B cell (primary cell): Measurements from ENCODE around the gene GAMT. TPM values are rescaled to one million over a fixed set of nuclear protein-coding genes. Genes with fewer than 3 reads are reported as not detected.
A peak's percentile ranks its signal among the peaks of the same experiment; 100 is the strongest.

Experiments
- ATAC-seq: fragments of 200-7000 bp; cut with Tn5 transposase; one replicate; pipeline ENCODE4 v1.10.0; 2021; ENCODE audit warnings: low read depth, mild to moderate bottlenecking, moderate number of reproducible peaks, moderate library complexity
- CTCF ChIA-PET: fragments of 350-600 bp; sonication (Branson Sonifier 250); formaldehyde crosslinking; loops from one replicate; lab custom pipeline; 2021; ENCODE audit warnings: antibody characterized with exemption, inconsistent platforms; lab: Charles Lee
- POLR2A ChIA-PET: fragments of 350-600 bp; sonication (Branson Sonifier 250); formaldehyde crosslinking; loops from one replicate; lab custom pipeline; 2021; ENCODE audit warnings: antibody characterized with exemption; lab: Charles Lee
- DNase-seq: peaks from one replicate; pipeline ENCODE4 v3.0.0; 2013
- H2AFZ ChIP-seq: 2 replicates; pipeline ENCODE4 v1.6.1; 2012; ENCODE audit warnings: mild to moderate bottlenecking, low read depth, low read length; ENCODE audit not compliant: insufficient read depth, poor library complexity, severe bottlenecking
- H3K27ac ChIP-seq, 2 donors: 1 replicate in 1 of 2; 2 replicates in 1 of 2; pipeline ENCODE4 v1.5.1; 2012 to 2013; ENCODE audit warnings: low read length in 2 of 2, mild to moderate bottlenecking in 2 of 2, moderate library complexity in 1 of 2
- H3K27me3 ChIP-seq, 4 experiments: fragments of 200-600 bp in 1 of 4; sonication (generic) in 1 of 4; replicated peaks in 1 of 4; 1 replicate in 2 of 4; 2 replicates in 2 of 4; pipeline versions ENCODE4 v1.6.1 to v1.7.0; 2013 to 2016; ENCODE audit warnings: low read length in 3 of 4, mild to moderate bottlenecking in 2 of 4, mixed read lengths in 1 of 4, moderate library complexity in 1 of 4; ENCODE audit not compliant: insufficient read depth in 4 of 4, control insufficient read depth in 3 of 4; ENCODE audit errors: control extremely low read depth in 1 of 4
- H3K36me3 ChIP-seq, 2 experiments: replicated peaks in 1 of 2; 1 replicate in 1 of 2; 2 replicates in 1 of 2; pipeline versions ENCODE4 v1.6.1 to v1.7.1; 2013; ENCODE audit warnings: low read length in 1 of 2; ENCODE audit not compliant: insufficient read depth in 2 of 2, control insufficient read depth in 1 of 2; ENCODE audit errors: control extremely low read depth in 1 of 2, extremely low read depth in 1 of 2
- H3K4me1 ChIP-seq, 2 donors: fragments of 200-600 bp in 1 of 2; sonication (generic) in 1 of 2; 1 replicate in 1 of 2; 2 replicates in 1 of 2; pipeline versions ENCODE4 v1.5.1 to v1.6.1; 2013 to 2017; ENCODE audit warnings: low read length in 2 of 2; ENCODE audit not compliant: control insufficient read depth in 2 of 2, insufficient read depth in 2 of 2
- H3K4me2 ChIP-seq: replicated peaks from 2 replicates; pipeline ENCODE3; 2012; ENCODE audit warnings: mild to moderate bottlenecking, low read depth, low read length; ENCODE audit not compliant: poor library complexity, severe bottlenecking
- H3K4me3 ChIP-seq, 5 experiments: fragments of 200-600 bp in 1 of 5; sonication (generic) in 1 of 5; 1 replicate in 3 of 5; 2 replicates in 2 of 5; pipeline versions ENCODE4 v1.5.1 to v1.7.0; 2011 to 2016; ENCODE audit warnings: low read length in 4 of 5, mild to moderate bottlenecking in 4 of 5, low read depth in 2 of 5, control low read depth in 1 of 5, moderate library complexity in 1 of 5; ENCODE audit not compliant: insufficient read depth in 1 of 5; ENCODE audit errors: control extremely low read depth in 1 of 5, extremely low read depth in 1 of 5
- H3K79me2 ChIP-seq: fragments of 200-600 bp; sonication (generic); one replicate; pipeline ENCODE4 v1.6.0; 2016; ENCODE audit warnings: low read length; ENCODE audit not compliant: control insufficient read depth, insufficient read depth
- H3K9ac ChIP-seq: fragments of 200-600 bp; sonication (generic); 2 replicates; pipeline ENCODE4 v1.6.1; 2017; ENCODE audit warnings: mild to moderate bottlenecking, low read length, moderate library complexity
- H3K9me3 ChIP-seq, 3 donors: one replicate each; pipeline versions ENCODE4 v1.6.1 to v1.7.1; 2013; ENCODE audit warnings: low read length in 2 of 3; ENCODE audit not compliant: control insufficient read depth in 2 of 3, insufficient read depth in 1 of 3; ENCODE audit errors: control extremely low read depth in 1 of 3
- H4K20me1 ChIP-seq: 2 replicates; pipeline ENCODE4 v1.6.0; 2012; ENCODE audit warnings: mild to moderate bottlenecking, low read length; ENCODE audit not compliant: insufficient read depth, control insufficient read depth, poor library complexity, severe bottlenecking
- H3K27ac Mint-ChIP-seq: one replicate; pipeline ENCODE4 v1.8.0; 2021; ENCODE audit warnings: mixed read lengths
- H3K27me3 Mint-ChIP-seq: one replicate; pipeline ENCODE4 v1.8.0; 2021; ENCODE audit warnings: mixed read lengths
- H3K4me1 Mint-ChIP-seq: one replicate; pipeline ENCODE4 v1.8.0; 2021; ENCODE audit warnings: mixed read lengths
- H3K4me3 Mint-ChIP-seq: one replicate; pipeline ENCODE4 v1.8.0; 2021; ENCODE audit warnings: mixed read lengths
- H3K9me3 Mint-ChIP-seq: one replicate; pipeline ENCODE4 v1.8.0; 2022; ENCODE audit warnings: mixed read lengths; ENCODE audit not compliant: insufficient read depth
- CTCF ChIP-seq: fragments of 200-600 bp; IDR thresholded peaks from one replicate; pipeline ENCODE4 v1.8.0; 2022; ENCODE audit warnings: antibody characterized with exemption, mild to moderate bottlenecking
- EZH2 ChIP-seq: IDR thresholded peaks from 2 replicates; pipeline ENCODE4 v1.6.1; 2012; ENCODE audit warnings: borderline replicate concordance, low read depth, mild to moderate bottlenecking, moderate library complexity, low read length; ENCODE audit not compliant: insufficient read depth, poor library complexity, severe bottlenecking
- WGBS: methylation state at CpG from one replicate; pipeline ENCODE4 v1.1.5; 2013; ENCODE audit warnings: missing lambda C conversion rate; ENCODE audit not compliant: insufficient coverage; 5-methylcytosine and 5-hydroxymethylcytosine counted together
- intact Hi-C: fragments of 100-400 bp; cut with micrococcal nuclease; formaldehyde crosslinking; loops from one replicate; pipeline ENCODE4 v1.10.0; 2022
- polyA plus RNA-seq: library from polyadenylated mRNA; depleted of rRNA; stranded (reverse); fragments of >200 nt; gene quantifications from 2 replicates; pipeline ENCODE4 v1.2.3, GENCODE V29; 2012
- total RNA-seq, 2 donors: library from RNA; stranded (reverse); fragments of 120-200 nt in 1 of 2; gene quantifications; 1 replicate in 1 of 2; 2 replicates in 1 of 2; pipeline versions ENCODE4 v1.2.3 to v1.2.4, GENCODE V29; 2013 to 2022

The GAMT gene
- total and polyA plus RNA-seq, 2 donors (not counting 1 experiment from before 2014, with no cell fraction given), result 8.8 to 12.1 TPM

- ATAC-seq (no peak), DNase-seq (no peak)
- peaks cover 70% of the 10 kb centered on the region for H4K20me1 ChIP-seq
- H3K4me2 ChIP-seq, result no peak overlapping the region
- peak overlapping the region; percentile 49 for H3K4me3 Mint-ChIP-seq
- no peak overlapping the region for H2AFZ ChIP-seq
- intact Hi-C loops, result no loop called here
- no peak overlapping the region for H3K4me3 ChIP-seq
- ChIA-PET CTCF (interaction anchor here (0.7 kb wide), 1 partner anchor 197 kb away, joined by 3 read pairs; no protein-coding TSS in a partner anchor), POLR2A (no interaction called here)
- peaks cover 0 to 2% (median 0%) of the 10 kb centered on the region in 3 donors for H3K9me3 ChIP-seq
- H3K9ac ChIP-seq, result no peak overlapping the region
- H3K79me2 ChIP-seq, result peaks cover 21% of the 10 kb centered on the region
- H3K27me3 Mint-ChIP-seq, result peaks cover 3% of the 10 kb centered on the region
- H3K27ac ChIP-seq, result no peak overlapping the region
- peaks cover 30% of the 10 kb centered on the region for H3K4me1 Mint-ChIP-seq
- peaks cover 0 to 13% (median 4%) of the 10 kb centered on the region in 4 experiments for H3K27me3 ChIP-seq
- peaks cover 0 to 26% of the 10 kb centered on the region in 2 experiments for H3K36me3 ChIP-seq
- 95% methylated on average over 17 of the region's 25 CpGs for WGBS
- H3K27ac Mint-ChIP-seq, result no peak overlapping the region
- TF ChIP-seq CTCF (no peak), EZH2 (no peak)
- no peaks in the 10 kb centered on the region for H3K9me3 Mint-ChIP-seq
- peaks cover 23 to 32% of the 10 kb centered on the region in 2 donors for H3K4me1 ChIP-seq
Measured at GRCh38 chr19:1441677-1442438, 40.5 kb upstream of the GAMT start.

- no peak for DNase-seq
- intact Hi-C loops, result no loop called here
- Histone ChIP-seq H3K9ac (no peak overlapping the region), H3K4me1 (peaks cover 16 to 29% of the 10 kb centered on the region in 2 donors), H3K9me3 (no peaks in the 10 kb centered on the region), H4K20me1 (peaks cover 68% of the 10 kb centered on the region), H3K4me3 (no peak overlapping the region), H2AFZ (no peak overlapping the region), H3K36me3 (peaks cover 0 to 26% of the 10 kb centered on the region in 2 experiments), H3K4me2 (no peak overlapping the region), H3K79me2 (peaks cover 21% of the 10 kb centered on the region), H3K27ac (no peak overlapping the region), H3K27me3 (peaks cover 0 to 7% (median 2%) of the 10 kb centered on the region in 4 experiments)
- no peak for ATAC-seq
- WGBS, result 95% methylated on average over 9 of the region's 9 CpGs
- no peaks in the 10 kb centered on the region for H3K27me3 Mint-ChIP-seq
- peak overlapping the region; percentile 66 for H3K4me3 Mint-ChIP-seq
- no peaks in the 10 kb centered on the region for H3K9me3 Mint-ChIP-seq
- ChIA-PET CTCF (interaction anchor here (0.7 kb wide), 1 partner anchor 196 kb away, joined by 3 read pairs; no protein-coding TSS in a partner anchor), POLR2A (no interaction called here)
- peaks cover 27% of the 10 kb centered on the region for H3K4me1 Mint-ChIP-seq
- TF ChIP-seq EZH2 (no peak), CTCF (no peak)
- no peak overlapping the region for H3K27ac Mint-ChIP-seq
Measured at GRCh38 chr19:1441022-1441426, 39.7 kb upstream of the GAMT start.
